AG04450 (cell line): Measurements from ENCODE around the gene PC. TPM values are rescaled to one million over a fixed set of nuclear protein-coding genes. Genes with fewer than 3 reads are reported as not detected.

Source experiments
- CTCF ChIA-PET: fragments of 300-600, 350-600 bp; formaldehyde crosslinking; extraction: SDS; loops from one replicate; lab custom pipeline; 2022; ENCODE audit warnings: antibody characterized with exemption, inconsistent platforms; lab: Charles Lee
- POLR2A ChIA-PET: fragments of 350-600 bp; formaldehyde crosslinking; extraction: SDS; loops from one replicate; lab custom pipeline; 2021; ENCODE audit warnings: antibody characterized with exemption, inconsistent platforms; lab: Yijun Ruan, JAX
- DNase-seq: peaks from one replicate; pipeline ENCODE4 v3.0.0-alpha.2; 2011; ENCODE audit warnings: low read depth, low spot score
- H3K27ac ChIP-seq: one replicate; pipeline ENCODE4 v1.5.1; 2012; ENCODE audit warnings: low read depth, low read length, control low read depth
- H3K27me3 ChIP-seq: one replicate; pipeline ENCODE4 v1.6.0; 2012; ENCODE audit warnings: low read length; ENCODE audit not compliant: control insufficient read depth, insufficient read depth
- H3K4me3 ChIP-seq: 2 replicates; pipeline ENCODE4 v1.5.1; 2011; ENCODE audit warnings: mild to moderate bottlenecking, low read depth, low read length, control low read depth
- H3K9me3 ChIP-seq: 2 replicates; pipeline ENCODE4 v1.5.1; 2012; ENCODE audit warnings: low read length; ENCODE audit not compliant: control insufficient read depth, insufficient read depth
- polyA plus RNA-seq: library from polyadenylated mRNA; depleted of rRNA; stranded (reverse); fragments of >200 nt; gene quantifications from 2 replicates; pipeline ENCODE4 v1.2.3, GENCODE V29; 2011
- TF ChIP-seq, protein P1 (sequence below): IDR thresholded peaks from 2 replicates; pipeline ENCODE4 v1.5.1; 2011; ENCODE audit warnings: low read depth, low read length, control low read depth, inconsistent platforms

PC gene
- polyA plus RNA-seq, 1 experiment = 12.1 TPM

DNA sequence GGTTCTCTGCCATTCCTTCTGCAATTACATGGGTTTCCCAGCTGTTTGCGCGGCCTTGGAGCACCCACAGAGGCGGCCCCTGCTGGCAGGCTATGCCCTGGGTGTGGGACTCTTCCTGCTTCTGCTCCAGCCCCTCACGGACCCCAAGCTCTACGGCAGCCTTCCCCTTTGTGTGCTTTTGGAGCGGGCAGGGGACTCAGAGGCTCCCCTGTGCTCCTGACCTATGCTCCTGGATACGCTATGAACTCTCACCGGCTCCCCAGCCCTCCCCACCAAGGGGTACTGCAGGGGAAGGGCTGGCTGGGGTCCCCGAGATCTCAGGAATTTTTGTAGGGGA lies 112.3 kb downstream of the PC start:
- Histone ChIP-seq H3K9me3 (no peaks in the 10 kb centered on the region; the same call in 1 of the 2 replicates), H3K27ac (no peak overlapping the region), H3K27me3 (no peaks in the 10 kb centered on the region), H3K4me3 (no peak overlapping the region)
- DNase-seq = no peak
- CTCF ChIA-PET = no interaction called here
- TF ChIP-seq, protein P1, sequence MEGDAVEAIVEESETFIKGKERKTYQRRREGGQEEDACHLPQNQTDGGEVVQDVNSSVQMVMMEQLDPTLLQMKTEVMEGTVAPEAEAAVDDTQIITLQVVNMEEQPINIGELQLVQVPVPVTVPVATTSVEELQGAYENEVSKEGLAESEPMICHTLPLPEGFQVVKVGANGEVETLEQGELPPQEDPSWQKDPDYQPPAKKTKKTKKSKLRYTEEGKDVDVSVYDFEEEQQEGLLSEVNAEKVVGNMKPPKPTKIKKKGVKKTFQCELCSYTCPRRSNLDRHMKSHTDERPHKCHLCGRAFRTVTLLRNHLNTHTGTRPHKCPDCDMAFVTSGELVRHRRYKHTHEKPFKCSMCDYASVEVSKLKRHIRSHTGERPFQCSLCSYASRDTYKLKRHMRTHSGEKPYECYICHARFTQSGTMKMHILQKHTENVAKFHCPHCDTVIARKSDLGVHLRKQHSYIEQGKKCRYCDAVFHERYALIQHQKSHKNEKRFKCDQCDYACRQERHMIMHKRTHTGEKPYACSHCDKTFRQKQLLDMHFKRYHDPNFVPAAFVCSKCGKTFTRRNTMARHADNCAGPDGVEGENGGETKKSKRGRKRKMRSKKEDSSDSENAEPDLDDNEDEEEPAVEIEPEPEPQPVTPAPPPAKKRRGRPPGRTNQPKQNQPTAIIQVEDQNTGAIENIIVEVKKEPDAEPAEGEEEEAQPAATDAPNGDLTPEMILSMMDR = no peak
- POLR2A ChIA-PET = no interaction called here

DNA sequence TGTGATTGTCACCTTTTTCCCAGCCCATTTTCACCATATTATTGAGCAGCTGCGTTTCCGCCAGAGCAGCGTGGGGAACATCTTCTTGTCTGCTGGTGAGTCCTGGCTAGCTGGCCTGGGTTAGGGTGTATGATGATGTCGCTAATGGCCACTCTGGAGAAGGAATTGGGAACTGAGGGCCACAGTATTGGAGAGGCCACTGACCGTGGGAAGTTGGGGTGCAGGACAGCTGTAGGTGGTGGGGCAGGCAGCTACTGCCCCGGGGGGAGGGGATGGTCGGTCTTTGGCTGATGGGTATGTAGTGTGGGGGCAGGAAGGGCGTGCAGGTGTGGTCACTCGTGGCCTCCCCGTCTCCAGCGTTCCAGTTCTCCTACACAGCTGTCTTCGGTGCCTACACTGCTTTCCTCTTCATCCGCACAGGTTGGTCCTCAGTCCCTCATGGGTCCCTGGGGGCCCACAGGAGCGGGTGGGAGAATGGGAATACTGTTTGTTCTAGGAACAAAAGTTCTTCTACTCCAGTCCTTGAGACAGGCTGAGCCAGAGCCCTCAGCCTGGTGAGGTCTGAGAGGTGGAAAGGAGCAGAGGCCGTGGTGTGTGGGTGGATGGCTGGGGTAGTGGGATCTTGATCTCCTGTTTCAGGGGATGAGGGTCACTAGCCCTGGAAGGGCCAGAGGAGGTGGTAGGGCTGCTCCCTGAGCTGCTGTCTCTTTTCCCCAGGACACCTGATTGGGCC lies 112.9 kb downstream of the PC start:
- TF ChIP-seq, protein P1 = no peak
- Histone ChIP-seq H3K9me3 (no peaks in the 10 kb centered on the region; the same call in 1 of the 2 replicates), H3K4me3 (peak overlapping the region; percentile 100; the same call in 1 of the 2 replicates), H3K27me3 (no peaks in the 10 kb centered on the region), H3K27ac (no peak overlapping the region)
- no peak for DNase-seq
- CTCF ChIA-PET = no interaction called here
- POLR2A ChIA-PET = interaction anchor here (0.6 kb wide), 1 partner anchor 30 kb away, joined by 3 read pairs; no protein-coding TSS in a partner anchor

DNA sequence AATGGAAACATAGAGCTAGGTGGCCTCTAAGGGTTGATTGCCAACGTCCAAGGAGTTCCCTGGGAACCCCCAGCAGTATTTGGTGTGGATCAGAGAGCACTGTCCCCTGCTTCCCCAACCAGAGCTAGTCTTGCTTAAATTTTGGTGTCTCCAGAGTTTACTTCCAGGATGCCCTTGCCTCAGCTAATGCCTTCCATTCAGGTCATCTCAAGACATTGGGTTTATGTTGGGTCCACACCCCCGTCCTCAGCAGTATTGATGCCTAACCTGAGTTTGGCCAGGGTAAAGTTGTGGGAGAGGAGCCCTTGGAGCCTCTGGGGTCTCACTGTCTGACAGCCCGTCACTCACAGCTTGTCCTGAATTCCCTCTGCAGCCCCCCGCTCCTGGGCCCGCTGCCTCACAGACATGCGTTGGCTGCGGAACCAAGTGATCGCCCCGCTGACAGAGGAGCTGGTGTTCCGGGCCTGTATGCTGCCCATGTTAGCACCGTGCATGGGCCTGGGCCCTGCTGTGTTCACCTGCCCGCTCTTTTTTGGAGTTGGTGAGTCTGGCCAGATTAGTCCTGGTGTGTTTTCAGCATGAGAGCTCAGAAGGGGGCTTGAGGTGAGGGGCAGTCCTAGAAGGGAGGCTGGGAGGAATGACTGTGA lies 113.6 kb downstream of the PC start:
- Histone ChIP-seq H3K27me3 (no peaks in the 10 kb centered on the region), H3K4me3 (peak overlapping the region; percentile 100), H3K9me3 (no peaks in the 10 kb centered on the region; the same call in 1 of the 2 replicates), H3K27ac (no peak overlapping the region)
- POLR2A ChIA-PET = interaction anchor here (0.6 kb wide), 1 partner anchor 30 kb away, joined by 3 read pairs; no protein-coding TSS in a partner anchor
- TF ChIP-seq, protein P1 = no peak
- DNase-seq = no peak
- CTCF ChIA-PET = no interaction called here

DNA sequence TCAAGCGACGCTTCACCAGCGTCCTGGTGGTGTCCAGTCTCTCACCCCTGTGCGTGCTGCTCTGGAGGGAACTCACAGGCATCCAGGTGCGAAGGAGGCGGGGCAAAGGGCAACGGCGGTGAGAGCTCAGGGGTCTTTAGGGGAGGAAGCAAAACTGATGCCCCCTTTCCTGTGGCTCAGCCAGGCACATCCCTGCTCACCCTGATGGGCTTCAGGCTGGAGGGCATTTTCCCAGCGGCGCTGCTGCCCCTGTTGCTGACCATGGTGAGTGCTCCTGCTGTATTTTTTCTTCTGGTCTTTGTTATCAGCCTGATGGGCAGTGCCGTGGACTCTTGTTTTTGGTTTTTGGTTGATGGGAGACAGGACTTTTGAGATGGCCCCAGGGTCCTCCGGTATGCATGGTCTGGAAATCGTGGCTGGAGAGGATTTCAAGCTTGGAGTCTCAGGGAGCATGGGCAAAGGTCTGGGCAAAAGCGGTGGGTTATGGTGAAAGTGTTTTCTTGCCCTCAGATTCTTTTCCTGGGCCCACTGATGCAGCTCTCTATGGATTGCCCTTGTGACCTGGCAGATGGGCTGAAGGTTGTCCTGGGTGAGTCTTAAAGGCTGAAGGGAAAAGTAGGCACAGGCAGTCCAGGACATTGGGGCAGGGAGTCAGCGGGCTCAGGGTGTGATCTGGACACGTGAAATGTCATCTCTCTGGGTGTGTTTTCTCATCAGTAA lies 114.2 kb downstream of the PC start:
- H3K9me3 ChIP-seq = no peaks in the 10 kb centered on the region; the same call in 1 of the 2 replicates
- no peak for DNase-seq
- peak overlapping the region; percentile 39 for H3K27ac ChIP-seq
- ChIA-PET POLR2A (interaction anchor here (0.5 to 2.2 kb wide), 9 partner anchors 12 to 841 kb away, joined by 3 to 16 read pairs (median 3); partner anchors contain the start of genes C11orf86, RBM4 and YIF1A), CTCF (no interaction called here)
- TF ChIP-seq, protein P1 = no peak
- H3K27me3 ChIP-seq = no peaks in the 10 kb centered on the region
- H3K4me3 ChIP-seq = peak overlapping the region; percentile 100
